H9 (cell line): ENCODE data around the gene RRAD. TPM values are rescaled to one million over a fixed set of nuclear protein-coding genes. Genes with fewer than 3 reads are reported as not detected.

Experiments used
- DNase-seq: peaks from one replicate; pipeline ENCODE4 v3.0.0-alpha.2; 2017
- H2AFZ ChIP-seq: one replicate; pipeline ENCODE4 v1.6.1; 2013; ENCODE audit warnings: mild to moderate bottlenecking, low read length, control low read depth, moderate library complexity
- H2AK5ac ChIP-seq: 2 replicates; pipeline ENCODE4 v1.6.1; 2013; ENCODE audit warnings: low read length, control low read depth, mixed read lengths; ENCODE audit not compliant: insufficient read length
- H2BK120ac ChIP-seq: one replicate; pipeline ENCODE4 v1.6.1; 2013; ENCODE audit warnings: low read depth, mild to moderate bottlenecking, low read length, control low read depth, inconsistent platforms; ENCODE audit not compliant: poor library complexity, severe bottlenecking
- H2BK12ac ChIP-seq: 2 replicates; pipeline ENCODE4 v1.6.1; 2013; ENCODE audit warnings: low read length, control low read depth, mixed read lengths, low read depth; ENCODE audit not compliant: insufficient read length
- H2BK15ac ChIP-seq: 2 replicates; pipeline ENCODE4 v1.6.1; 2013; ENCODE audit warnings: low read depth, low read length, control low read depth
- H2BK20ac ChIP-seq: one replicate; pipeline ENCODE4 v1.6.1; 2013; ENCODE audit warnings: low read depth, mild to moderate bottlenecking, low read length, control low read depth, inconsistent platforms; ENCODE audit not compliant: poor library complexity, severe bottlenecking
- H2BK5ac ChIP-seq: 2 replicates; pipeline ENCODE4 v1.6.1; 2013; ENCODE audit warnings: low read length, control low read depth, mixed read lengths; ENCODE audit not compliant: insufficient read length
- H3K14ac ChIP-seq: 2 replicates; pipeline ENCODE4 v1.6.1; 2013; ENCODE audit warnings: low read length, control low read depth; ENCODE audit not compliant: insufficient read depth
- H3K18ac ChIP-seq: 2 replicates; pipeline ENCODE4 v1.6.1; 2013; ENCODE audit warnings: low read depth, mild to moderate bottlenecking, mixed read lengths, low read length, control low read depth; ENCODE audit not compliant: insufficient read length
- H3K23ac ChIP-seq: 2 replicates; pipeline ENCODE4 v1.6.1; 2013; ENCODE audit warnings: low read length, control low read depth, mixed read lengths, low read depth; ENCODE audit not compliant: insufficient read length
- H3K23me2 ChIP-seq: 2 replicates; pipeline ENCODE4 v1.6.1; 2013; ENCODE audit warnings: low read depth, mild to moderate bottlenecking, mixed read lengths, low read length, control low read depth; ENCODE audit not compliant: insufficient read length, poor library complexity, severe bottlenecking
- H3K27ac ChIP-seq: 2 replicates; pipeline ENCODE4 v1.5.1; 2013; ENCODE audit warnings: low read length, control low read depth, mixed read lengths, low read depth; ENCODE audit not compliant: insufficient read length
- H3K27me3 ChIP-seq: 2 replicates; pipeline ENCODE4 v1.6.1; 2013; ENCODE audit warnings: low read length, control low read depth, inconsistent platforms; ENCODE audit not compliant: insufficient read depth
- H3K4ac ChIP-seq: 2 replicates; pipeline ENCODE4 v1.6.1; 2013; ENCODE audit warnings: low read depth, mild to moderate bottlenecking, control low read depth, inconsistent platforms, low read length, moderate library complexity
- H3K4me1 ChIP-seq: 2 replicates; pipeline ENCODE4 v1.6.1; 2013; ENCODE audit warnings: low read length, control low read depth, inconsistent platforms; ENCODE audit not compliant: insufficient read depth
- H3K4me2 ChIP-seq: 2 replicates; pipeline ENCODE4 v1.6.1; 2013; ENCODE audit warnings: low read length, control low read depth, mixed read lengths; ENCODE audit not compliant: insufficient read length, insufficient read depth
- H3K56ac ChIP-seq: 2 replicates; pipeline ENCODE4 v1.6.1; 2013; ENCODE audit warnings: low read depth, mild to moderate bottlenecking, mixed read lengths, low read length, control low read depth; ENCODE audit not compliant: insufficient read length
- H3K79me1 ChIP-seq: 2 replicates; pipeline ENCODE4 v1.6.1; 2013; ENCODE audit warnings: low read depth, mild to moderate bottlenecking, moderate library complexity, low read length, control low read depth, inconsistent platforms; ENCODE audit not compliant: insufficient read depth, poor library complexity, severe bottlenecking
- H3K79me2 ChIP-seq: 2 replicates; pipeline ENCODE4 v1.6.1; 2013; ENCODE audit warnings: low read length, control low read depth, inconsistent platforms; ENCODE audit not compliant: insufficient read depth
- H3K9ac ChIP-seq: 2 replicates; pipeline ENCODE4 v1.6.1; 2013; ENCODE audit warnings: low read length, control low read depth, mixed read lengths; ENCODE audit not compliant: insufficient read length; ENCODE audit errors: extremely low read depth
- H3K9me3 ChIP-seq: one replicate; pipeline ENCODE4 v1.6.1; 2013; ENCODE audit warnings: low read depth, low read length, inconsistent platforms; ENCODE audit not compliant: control insufficient read depth
- H3T11ph ChIP-seq: one replicate; pipeline ENCODE4 v1.6.1; 2013; ENCODE audit warnings: mild to moderate bottlenecking, low read length, control low read depth, inconsistent platforms
- H4K20me1 ChIP-seq: one replicate; pipeline ENCODE4 v1.6.1; 2013; ENCODE audit not compliant: control insufficient read depth, insufficient read length, insufficient read depth
- H4K5ac ChIP-seq: 2 replicates; pipeline ENCODE4 v1.6.1; 2013; ENCODE audit warnings: low read depth, mild to moderate bottlenecking, mixed read lengths, low read length, control low read depth; ENCODE audit not compliant: insufficient read length
- H4K8ac ChIP-seq: replicated peaks from 2 replicates; pipeline ENCODE4 v1.6.1; 2013; ENCODE audit warnings: low read length, control low read depth, mixed read lengths, low read depth; ENCODE audit not compliant: insufficient read length
- H4K91ac ChIP-seq: 2 replicates; pipeline ENCODE4 v1.6.1; 2013; ENCODE audit warnings: low read depth, mild to moderate bottlenecking, moderate library complexity, mixed read lengths, low read length, control low read depth; ENCODE audit not compliant: insufficient read length
- H3K27ac Mint-ChIP-seq, 3 experiments: 2 replicates in 2 of 3; 3 replicates in 1 of 3; pipeline ENCODE4 v1.8.0; 2020 to 2021; ENCODE audit warnings: mixed read lengths in 3 of 3, mild to moderate bottlenecking in 1 of 3, moderate library complexity in 1 of 3
- H3K27me3 Mint-ChIP-seq: 2 replicates; pipeline ENCODE4 v1.8.0; 2021; ENCODE audit warnings: low read depth, mild to moderate bottlenecking, moderate library complexity, mixed read lengths
- H3K36me3 Mint-ChIP-seq, 3 experiments: 2 replicates in 2 of 3; 3 replicates in 1 of 3; pipeline ENCODE4 v1.8.0; 2020 to 2021; ENCODE audit warnings: low read depth in 3 of 3, mixed read lengths in 3 of 3; ENCODE audit not compliant: insufficient read depth in 1 of 3
- H3K4me1 Mint-ChIP-seq, 2 experiments: 2 replicates each; pipeline ENCODE4 v1.8.0; 2020; ENCODE audit warnings: mixed read lengths in 2 of 2
- H3K4me3 Mint-ChIP-seq, 2 experiments: 2 replicates in 1 of 2; 3 replicates in 1 of 2; pipeline ENCODE4 v1.8.0; 2020 to 2021; ENCODE audit warnings: mild to moderate bottlenecking in 2 of 2, mixed read lengths in 2 of 2, moderate library complexity in 1 of 2
- H3K9me3 Mint-ChIP-seq, 2 experiments: 2 replicates in 1 of 2; 3 replicates in 1 of 2; pipeline ENCODE4 v1.8.0; 2020; ENCODE audit warnings: mild to moderate bottlenecking in 2 of 2, mixed read lengths in 2 of 2, moderate library complexity in 1 of 2
- WGBS: extraction: QIAGEN DNeasy Blood & Tissue Kit; methylation state at CpG from one replicate; pipeline ENCODE4 v1.1.7; 2013; ENCODE audit warnings: missing lambda C conversion rate, low lambda C conversion rate, mixed read lengths; ENCODE audit not compliant: insufficient read length; ENCODE audit errors: extremely low coverage; 5-methylcytosine and 5-hydroxymethylcytosine counted together
- total RNA-seq: library from RNA; stranded (reverse); gene quantifications from 2 replicates; pipeline ENCODE4 v1.2.1, GENCODE V29; 2021
- TF ChIP-seq, protein P1 (sequence below): fragments of 200-600 bp; sonication (generic); conservative IDR thresholded peaks from 3 replicates; pipeline ENCODE4 v1.8.0; 2021; ENCODE audit warnings: antibody characterized with exemption, mild to moderate bottlenecking

Gene RRAD
- total RNA-seq, 1 experiment from 2014 or later: 0.72 TPM

DNA sequence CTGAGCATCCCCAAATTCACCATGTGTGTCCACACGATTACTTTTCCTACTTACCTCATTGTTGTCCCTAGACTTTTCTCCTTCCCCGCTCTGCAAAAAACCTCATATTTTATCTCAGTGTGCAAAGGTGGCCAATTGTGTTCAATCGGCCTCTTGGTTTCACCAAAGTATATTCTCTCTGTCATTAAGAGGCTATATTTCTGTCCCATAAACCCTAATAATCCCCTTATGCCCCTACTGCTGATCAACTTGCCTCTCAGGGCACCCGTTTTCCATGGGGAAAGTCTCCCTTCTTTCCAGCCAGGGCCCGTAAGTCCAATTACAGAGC, 21.6 kb upstream of the RRAD start:
- H3K4me1 Mint-ChIP-seq: peaks cover 2 to 4% of the 10 kb centered on the region in 2 experiments; a peak in 2 of 4 replicates
- no peak overlapping the region for H3K9ac ChIP-seq
- H3K4ac ChIP-seq: no peak overlapping the region
- H2BK5ac ChIP-seq: no peak overlapping the region
- no peak overlapping the region for H4K91ac ChIP-seq
- no peaks in the 10 kb centered on the region for H3K4me1 ChIP-seq
- no peaks in the 10 kb centered on the region for H3K79me2 ChIP-seq
- H3K18ac ChIP-seq: no peak overlapping the region
- no peak overlapping the region for H2AK5ac ChIP-seq
- H3K4me2 ChIP-seq: no peak overlapping the region
- no peak overlapping the region for H3T11ph ChIP-seq
- WGBS: no CpG with 5 or more reads among the region's 5 CpGs
- no peak overlapping the region for H3K23ac ChIP-seq
- no peaks in the 10 kb centered on the region for H3K9me3 ChIP-seq
- no peak overlapping the region for H4K8ac ChIP-seq
- no peak overlapping the region for H4K5ac ChIP-seq
- no peak overlapping the region for H3K14ac ChIP-seq
- H2BK120ac ChIP-seq: no peak overlapping the region
- H3K9me3 Mint-ChIP-seq: peaks cover 6 to 8% of the 10 kb centered on the region in 2 experiments; a peak in 3 of 5 replicates
- H3K4me3 Mint-ChIP-seq: no peak overlapping the region
- no peak overlapping the region for H2AFZ ChIP-seq
- no peak overlapping the region for H2BK20ac ChIP-seq
- H3K36me3 Mint-ChIP-seq: peaks cover 7 to 24% (median 21%) of the 10 kb centered on the region in 3 experiments; a peak in 6 of 7 replicates
- H3K27ac Mint-ChIP-seq: no peak overlapping the region
- no peaks in the 10 kb centered on the region for H4K20me1 ChIP-seq
- H2BK15ac ChIP-seq: no peak overlapping the region
- H3K56ac ChIP-seq: no peak overlapping the region
- no peak overlapping the region for H2BK12ac ChIP-seq
- TF ChIP-seq, protein P1, sequence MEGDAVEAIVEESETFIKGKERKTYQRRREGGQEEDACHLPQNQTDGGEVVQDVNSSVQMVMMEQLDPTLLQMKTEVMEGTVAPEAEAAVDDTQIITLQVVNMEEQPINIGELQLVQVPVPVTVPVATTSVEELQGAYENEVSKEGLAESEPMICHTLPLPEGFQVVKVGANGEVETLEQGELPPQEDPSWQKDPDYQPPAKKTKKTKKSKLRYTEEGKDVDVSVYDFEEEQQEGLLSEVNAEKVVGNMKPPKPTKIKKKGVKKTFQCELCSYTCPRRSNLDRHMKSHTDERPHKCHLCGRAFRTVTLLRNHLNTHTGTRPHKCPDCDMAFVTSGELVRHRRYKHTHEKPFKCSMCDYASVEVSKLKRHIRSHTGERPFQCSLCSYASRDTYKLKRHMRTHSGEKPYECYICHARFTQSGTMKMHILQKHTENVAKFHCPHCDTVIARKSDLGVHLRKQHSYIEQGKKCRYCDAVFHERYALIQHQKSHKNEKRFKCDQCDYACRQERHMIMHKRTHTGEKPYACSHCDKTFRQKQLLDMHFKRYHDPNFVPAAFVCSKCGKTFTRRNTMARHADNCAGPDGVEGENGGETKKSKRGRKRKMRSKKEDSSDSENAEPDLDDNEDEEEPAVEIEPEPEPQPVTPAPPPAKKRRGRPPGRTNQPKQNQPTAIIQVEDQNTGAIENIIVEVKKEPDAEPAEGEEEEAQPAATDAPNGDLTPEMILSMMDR: no peak
- H3K79me1 ChIP-seq: no peaks in the 10 kb centered on the region
- peaks cover 14% of the 10 kb centered on the region; the same call in 1 of the 2 replicates for H3K27me3 ChIP-seq
- no peak for DNase-seq
- peaks cover 5% of the 10 kb centered on the region for H3K27me3 Mint-ChIP-seq
- H3K27ac ChIP-seq: no peak overlapping the region
- H3K23me2 ChIP-seq: no peaks in the 10 kb centered on the region
